Stomach (tissue), 4 donors: ENCODE data around the gene TBC1D16.

Experiments
- EP300 ChIP-seq: sonication (generic); formaldehyde crosslinking; IDR thresholded peaks from one replicate; pipeline ENCODE4 v1.6.1; 2017; ENCODE audit warnings: antibody characterized with exemption
- POLR2A ChIP-seq, 4 donors: fragments of 450-650 bp; IDR thresholded peaks; one replicate each; pipeline ENCODE4 v1.6.1; 2016; ENCODE audit warnings: antibody characterized with exemption in 4 of 4, control low read depth in 2 of 4, mild to moderate bottlenecking in 1 of 4, moderate library complexity in 1 of 4
- POLR2AphosphoS5 ChIP-seq, 3 donors: sonication (generic); formaldehyde crosslinking; IDR thresholded peaks; one replicate each; pipeline ENCODE4 v1.6.1; 2016; ENCODE audit warnings: antibody characterized with exemption in 3 of 3
- TF ChIP-seq, protein P1 (sequence below), 7 experiments: fragments of 450-650 bp in 4 of 7; fragments of 200-600 bp in 3 of 7; sonication (generic) in 3 of 7; IDR thresholded peaks; one replicate each; pipeline ENCODE4 v1.5.1; 2016 to 2019; ENCODE audit warnings: antibody characterized with exemption in 7 of 7, control low read depth in 2 of 7, mild to moderate bottlenecking in 1 of 7

DNA sequence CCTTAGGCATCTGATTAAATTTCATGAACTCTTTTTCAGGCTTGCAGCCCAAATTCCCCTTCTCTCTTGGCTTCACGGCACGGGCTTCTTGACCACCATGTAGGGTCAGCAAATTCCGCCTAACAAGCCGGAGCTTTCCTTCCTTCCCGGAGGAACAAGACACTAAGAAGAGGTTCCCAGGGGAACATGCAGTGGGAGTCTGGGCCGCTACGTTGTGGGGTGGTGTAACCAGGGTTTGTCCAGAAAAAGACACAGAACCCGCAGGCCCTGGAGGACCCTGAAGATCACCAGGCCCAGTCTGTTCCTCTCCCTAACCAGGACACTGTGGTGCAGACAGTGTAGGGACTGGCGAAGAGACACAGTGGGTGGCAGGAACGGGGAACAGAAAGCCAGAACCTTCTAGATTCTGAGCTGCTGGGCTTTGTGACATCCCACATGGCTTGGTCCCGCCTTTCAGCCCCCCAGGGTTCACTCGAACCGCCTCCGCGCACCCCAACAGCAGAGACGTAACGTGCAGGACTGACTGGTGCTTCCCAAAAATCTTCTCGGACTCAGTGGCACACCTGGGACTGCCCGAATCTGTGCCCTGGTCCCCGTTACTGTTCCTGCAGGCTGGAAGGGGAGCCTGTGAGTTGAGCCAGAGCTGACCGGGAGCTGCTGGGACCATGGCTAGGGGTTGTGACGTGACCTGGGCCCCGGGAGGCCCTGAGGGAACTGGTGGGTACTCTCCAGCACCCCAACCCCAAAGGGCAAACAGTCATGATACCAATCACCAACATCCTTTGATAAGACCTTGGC is 55.2 kb downstream of the TBC1D16 start:
- TF ChIP-seq, protein P1, sequence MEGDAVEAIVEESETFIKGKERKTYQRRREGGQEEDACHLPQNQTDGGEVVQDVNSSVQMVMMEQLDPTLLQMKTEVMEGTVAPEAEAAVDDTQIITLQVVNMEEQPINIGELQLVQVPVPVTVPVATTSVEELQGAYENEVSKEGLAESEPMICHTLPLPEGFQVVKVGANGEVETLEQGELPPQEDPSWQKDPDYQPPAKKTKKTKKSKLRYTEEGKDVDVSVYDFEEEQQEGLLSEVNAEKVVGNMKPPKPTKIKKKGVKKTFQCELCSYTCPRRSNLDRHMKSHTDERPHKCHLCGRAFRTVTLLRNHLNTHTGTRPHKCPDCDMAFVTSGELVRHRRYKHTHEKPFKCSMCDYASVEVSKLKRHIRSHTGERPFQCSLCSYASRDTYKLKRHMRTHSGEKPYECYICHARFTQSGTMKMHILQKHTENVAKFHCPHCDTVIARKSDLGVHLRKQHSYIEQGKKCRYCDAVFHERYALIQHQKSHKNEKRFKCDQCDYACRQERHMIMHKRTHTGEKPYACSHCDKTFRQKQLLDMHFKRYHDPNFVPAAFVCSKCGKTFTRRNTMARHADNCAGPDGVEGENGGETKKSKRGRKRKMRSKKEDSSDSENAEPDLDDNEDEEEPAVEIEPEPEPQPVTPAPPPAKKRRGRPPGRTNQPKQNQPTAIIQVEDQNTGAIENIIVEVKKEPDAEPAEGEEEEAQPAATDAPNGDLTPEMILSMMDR (IDR thresholded peaks at IDR 0.05), result no peak
- TF ChIP-seq POLR2A (IDR thresholded peaks at IDR 0.05) (no peak), POLR2AphosphoS5 (IDR thresholded peaks at IDR 0.05) (no peak), EP300 (no peak)
